ENCODE results near the gene PPP4R4.

PPP4R4 gene, protein sequence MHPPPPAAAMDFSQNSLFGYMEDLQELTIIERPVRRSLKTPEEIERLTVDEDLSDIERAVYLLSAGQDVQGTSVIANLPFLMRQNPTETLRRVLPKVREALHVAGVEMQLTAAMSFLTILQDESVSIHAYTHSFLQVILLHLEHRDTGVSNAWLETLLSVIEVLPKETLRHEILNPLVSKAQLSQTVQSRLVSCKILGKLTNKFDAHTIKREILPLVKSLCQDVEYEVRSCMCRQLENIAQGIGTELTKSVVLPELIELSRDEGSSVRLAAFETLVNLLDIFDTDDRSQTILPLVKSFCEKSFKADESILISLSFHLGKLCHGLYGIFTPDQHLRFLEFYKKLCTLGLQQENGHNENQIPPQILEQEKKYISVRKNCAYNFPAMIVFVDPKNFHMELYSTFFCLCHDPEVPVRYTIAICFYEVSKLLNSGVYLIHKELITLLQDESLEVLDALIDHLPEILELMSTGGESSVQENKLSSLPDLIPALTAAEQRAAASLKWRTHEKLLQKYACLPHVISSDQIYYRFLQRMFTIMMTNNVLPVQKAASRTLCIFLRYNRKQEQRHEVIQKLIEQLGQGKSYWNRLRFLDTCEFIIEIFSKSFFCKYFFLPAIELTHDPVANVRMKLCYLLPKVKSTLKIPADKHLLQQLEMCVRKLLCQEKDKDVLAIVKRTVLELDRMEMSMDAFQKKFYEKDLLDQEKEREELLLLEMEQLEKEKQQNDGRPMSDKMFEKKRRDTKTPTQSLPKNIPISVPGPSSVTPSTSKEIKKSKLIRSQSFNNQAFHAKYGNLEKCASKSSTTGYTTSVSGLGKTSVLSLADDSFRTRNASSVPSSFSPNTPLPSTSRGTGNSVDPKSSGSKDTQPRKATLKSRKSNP

DNA sequence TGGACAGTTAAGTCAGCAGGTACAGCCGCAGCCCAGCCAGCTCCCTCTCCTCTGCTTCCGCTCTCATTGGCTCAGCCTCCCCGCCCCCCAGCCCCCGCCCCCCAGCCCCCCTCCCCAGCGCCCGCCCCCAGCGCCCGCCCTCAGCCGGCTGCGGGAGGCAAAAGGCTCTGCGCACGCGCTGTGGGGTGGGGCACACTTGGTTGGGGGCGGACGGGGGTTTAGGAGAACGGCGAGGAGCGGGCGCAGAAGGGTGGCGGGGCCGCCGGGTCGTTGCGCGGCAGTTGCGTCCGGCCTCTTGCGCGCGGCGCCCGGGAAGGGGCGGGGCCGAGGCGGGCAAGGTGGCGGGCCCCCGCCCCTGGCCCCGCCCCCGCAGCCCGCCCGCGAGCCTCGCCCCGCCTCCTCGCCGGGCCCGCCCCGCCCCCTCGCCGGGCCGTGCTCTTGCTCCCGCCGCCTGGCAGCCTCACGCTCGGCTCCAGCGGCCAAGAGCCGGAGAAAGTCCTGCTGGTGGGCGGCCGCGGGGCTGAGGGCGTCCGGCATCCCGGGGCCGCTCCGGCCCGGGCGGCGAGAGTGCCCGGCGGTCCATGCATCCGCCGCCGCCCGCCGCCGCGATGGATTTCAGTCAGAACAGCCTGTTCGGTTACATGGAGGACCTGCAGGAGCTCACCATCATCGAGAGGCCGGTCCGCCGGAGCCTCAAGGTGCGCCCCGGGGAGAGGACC is at the start of gene PPP4R4:
PPP4R4 (plus strand) TSS at position 438 of the 719 bp plus-strand sequence; CDS start at position 582, 144 bp downstream.
- DNase-seq = peak; percentile 92

DNA sequence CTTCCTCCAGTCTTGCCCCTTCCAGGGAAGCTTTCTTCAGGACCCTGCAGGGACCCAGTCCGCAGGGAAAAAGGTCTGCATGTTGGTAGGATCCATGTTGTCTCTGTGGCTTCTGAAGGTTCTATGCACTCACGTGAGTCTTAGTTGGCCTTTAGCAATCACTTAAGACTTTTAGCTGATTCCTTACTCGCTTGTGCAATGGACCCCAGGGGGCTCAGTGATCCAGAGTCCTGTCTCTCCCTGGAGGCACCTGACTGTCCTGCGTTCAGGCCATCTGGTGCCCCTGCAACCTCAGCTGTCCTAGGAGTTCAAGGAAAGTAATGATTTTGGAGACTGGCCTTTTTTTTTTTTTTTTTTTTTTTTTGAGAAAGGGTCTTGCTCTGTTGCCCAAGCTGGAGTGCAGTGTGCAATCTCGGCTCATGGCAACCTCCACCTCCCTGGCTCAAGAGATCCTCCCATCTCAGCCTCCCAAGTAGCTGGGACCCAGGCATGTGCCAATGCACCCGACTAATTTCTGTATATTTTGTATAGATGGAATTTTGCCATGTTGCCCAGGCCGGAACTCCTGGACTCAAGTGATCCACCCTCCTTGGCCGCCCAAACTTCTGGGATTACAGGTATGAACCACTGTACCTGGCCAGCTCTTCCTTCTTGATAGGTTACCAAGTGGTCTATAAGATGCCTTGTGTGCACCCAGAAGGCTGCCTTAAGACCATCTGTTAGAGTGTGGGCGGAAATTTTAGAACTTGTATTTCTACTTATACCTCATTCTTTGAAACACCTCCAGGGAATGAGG is 49.3 kb upstream of the PPP4R4 start:
- no peak for DNase-seq

DNA sequence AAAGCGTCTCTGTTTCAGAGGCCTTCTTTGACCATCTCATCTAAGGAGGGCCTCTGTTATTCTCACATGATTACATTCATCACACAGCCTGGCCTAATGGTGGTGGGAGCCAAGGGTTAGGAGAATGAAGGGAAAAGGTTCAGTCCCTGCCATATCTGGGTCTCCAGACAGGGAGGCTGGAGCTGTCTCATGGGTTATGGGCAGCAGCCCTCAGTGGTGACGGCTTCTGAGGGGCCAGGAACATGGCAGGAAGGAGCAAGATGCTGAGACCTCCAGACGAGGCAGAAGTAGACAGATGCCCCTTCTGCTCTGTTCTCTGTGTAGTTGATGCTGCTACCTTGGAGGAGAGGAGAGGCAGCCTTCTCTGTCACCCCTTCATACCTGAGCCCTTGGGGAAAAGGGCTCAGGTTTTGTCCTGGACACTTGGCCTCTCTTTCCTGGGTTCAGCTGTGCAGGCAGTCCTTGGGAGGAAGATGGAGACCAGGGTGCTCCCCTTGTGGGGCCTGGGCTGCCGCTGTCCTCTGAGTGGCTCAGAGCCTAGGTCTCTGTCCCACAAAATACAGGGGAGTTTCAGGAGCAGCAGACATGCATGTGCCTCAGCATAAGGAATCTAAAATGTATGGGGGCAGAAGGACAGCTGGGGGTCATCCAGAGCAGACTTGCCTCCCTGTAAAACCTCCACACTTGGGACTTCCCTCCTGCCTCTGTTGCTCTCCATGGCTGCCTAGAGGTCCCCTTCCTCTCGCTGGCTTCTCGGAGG is 48.3 kb upstream of the PPP4R4 start:
- no peak for DNase-seq

DNA sequence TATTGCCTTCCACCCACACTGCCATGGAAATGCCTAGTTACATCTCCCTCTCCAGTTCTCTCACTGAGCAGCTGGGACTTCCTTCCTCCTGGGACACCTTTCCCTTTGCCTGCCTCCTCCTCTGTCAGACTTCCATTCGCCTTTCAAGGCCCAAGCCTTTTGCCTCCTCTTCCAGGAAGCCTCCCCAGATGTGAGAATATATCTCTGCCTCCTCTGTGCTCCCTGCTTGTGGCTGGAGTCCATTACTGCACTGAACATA is 47.8 kb upstream of the PPP4R4 start:
- DNase-seq = no peak

DNA sequence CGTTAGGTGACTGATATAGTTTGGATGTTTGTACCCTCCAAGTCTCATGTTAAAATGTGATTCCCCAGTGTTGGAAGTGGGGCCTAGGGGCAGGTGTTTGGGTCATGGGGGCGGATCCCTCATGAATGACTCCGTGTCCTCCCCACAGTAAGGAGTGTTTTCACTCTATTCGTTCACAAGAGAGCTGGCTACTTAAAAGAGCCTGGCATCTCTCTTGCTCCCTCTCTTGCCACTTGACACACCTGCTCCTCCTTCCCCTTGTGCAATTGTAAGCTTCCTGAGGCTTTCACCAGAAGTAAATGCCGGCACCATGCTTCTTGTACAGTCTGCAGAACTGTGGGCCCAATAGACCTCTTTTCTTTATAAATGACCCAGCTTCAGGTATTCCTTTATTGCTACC is 47.3 kb upstream of the PPP4R4 start:
- DNase-seq = no peak

DNA sequence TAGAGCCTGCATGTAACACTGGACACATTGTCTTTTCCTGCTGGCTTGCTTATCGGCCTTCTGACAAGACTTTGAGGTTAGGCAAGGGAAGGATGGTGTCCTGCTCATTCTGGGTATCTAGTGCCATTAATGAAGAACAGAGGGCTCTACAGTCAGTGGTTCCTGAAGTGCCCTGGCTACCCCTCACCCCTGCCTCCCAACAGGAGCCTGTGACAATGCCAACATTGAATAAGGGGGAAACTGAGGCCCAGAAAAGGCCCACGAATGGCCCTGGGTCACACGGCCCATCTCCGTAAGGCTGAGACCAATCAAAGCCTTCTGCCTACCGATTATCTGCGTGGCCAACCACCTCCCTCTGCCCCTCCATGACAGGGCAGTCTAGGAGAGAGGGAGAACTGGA is 46.8 kb upstream of the PPP4R4 start:
- no peak for DNase-seq

DNA sequence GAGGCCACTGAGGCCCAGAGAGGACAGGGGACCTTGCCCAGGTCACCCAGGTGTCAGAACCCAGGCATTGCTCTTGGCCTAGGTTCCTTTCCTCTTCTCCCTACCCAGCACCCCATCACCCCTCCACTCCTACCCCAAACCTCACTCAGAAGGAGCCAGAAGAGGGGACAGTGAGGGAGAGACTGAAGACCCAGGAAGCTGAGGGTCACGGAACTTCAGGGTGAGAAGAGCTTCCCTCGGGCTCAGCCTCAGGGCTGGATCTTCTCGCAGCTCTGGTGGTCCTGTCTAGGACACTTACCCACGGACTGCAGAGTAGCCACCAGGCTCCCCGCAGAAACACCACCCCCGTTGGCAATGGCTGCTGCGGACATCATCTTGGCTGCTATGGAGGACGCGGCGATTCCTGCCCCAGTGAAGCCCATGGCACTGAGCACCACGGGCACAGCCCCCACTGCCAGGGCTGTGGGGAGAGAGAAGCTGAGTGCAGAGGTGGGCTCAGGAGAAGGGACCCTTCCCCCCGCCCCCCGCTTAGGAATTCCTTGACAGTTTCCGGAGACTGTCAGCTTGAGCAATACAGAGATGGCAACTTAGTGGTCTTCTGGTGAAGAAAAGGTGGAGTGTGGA is 45.8 kb upstream of the PPP4R4 start:
- DNase-seq = no peak

DNA sequence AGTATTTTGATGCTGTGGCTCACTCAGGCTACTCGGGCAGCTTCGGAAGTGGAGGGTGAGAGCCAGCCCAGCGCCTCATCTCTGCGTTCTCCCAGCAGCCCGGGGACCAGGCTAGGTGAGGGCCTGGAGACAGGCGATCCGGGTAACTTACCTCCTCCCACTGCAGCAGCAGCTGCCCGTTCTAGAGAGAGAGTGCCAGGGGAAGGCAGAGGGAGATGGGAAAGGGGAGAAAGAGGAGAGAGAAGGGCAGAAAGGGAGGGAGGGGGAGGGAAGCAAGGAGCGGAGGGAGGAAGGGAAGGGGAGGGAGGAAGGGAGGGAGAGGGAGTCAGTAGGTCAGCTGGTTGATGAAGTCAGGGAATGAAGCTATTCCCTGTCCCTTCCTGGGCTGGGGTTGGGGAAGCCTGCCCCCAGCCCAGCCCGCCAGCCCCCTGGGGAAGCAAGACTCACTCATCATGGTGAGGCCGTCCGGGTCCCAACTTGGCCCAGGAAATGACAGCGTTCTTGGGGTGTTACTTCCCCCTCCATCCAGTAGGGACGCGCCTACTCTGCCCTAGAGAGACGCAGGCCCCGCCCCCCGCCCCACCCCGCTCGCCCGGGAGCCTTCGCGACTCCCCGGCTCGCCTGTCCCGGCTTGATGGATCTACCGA is 44.9 kb upstream of the PPP4R4 start, which contains the start of gene IFI27L2:
IFI27L2 (minus strand) TSS at position 494 of the 647 bp plus-strand sequence; CDS start at position 454, 40 bp downstream.
- peak; percentile 83 for DNase-seq

DNA sequence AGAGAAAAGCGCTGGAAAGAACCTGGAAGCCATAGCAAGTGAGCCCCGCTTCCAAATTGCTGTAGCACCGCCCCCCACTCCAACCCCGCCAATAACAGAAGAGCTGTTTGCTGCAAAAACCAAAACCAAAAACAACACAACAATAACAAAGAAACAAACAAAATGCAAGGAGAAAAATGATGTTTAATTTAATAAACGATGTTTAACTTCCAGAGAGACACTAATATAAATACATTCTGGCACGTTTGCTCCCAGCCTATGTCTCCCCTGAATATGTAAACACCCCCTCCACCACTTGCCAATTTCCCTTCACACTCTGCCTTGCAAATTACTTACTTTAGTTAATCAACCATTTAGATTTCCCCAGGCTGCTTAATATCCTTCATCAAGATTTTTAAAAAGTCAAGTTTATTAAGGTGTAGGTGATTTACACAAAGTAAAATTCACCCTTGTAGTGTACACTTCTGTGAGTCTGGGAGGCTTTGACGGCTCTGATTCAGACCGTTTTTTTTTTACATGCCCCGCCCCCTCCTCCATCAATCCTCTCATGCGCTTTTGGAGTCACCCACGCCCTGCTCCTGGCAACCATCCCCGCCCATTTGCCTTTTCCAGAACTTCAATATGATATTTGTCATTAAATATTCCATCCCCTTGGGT is 44.2 kb upstream of the PPP4R4 start:
- DNase-seq = peak; percentile 61

DNA sequence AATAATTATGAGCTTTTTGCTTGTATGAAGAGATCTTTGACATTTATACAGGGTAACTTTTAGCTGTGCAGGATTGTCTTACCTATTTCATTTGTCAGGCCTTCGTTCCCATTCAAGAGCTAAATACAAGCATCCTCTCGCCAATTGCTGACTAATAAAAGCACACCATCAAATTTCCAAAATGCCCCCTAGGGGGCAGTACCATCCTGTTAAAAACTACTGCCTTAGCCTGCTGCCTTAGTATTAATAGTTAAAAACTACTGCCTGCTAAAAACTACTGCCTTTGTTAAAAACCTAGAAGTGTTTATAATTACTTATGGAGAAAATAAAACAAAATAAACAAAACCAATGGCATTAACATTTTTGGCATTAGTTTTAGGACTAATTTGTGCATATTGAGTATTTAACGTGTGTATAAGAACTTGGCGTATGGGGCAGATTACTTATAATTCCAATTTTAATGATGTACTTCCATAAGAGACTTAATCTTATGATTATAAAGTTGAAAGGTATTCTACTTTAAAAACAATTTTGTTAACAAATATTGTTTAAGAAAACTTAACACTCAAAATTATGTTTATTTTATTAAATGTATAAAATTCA is 41.7 kb upstream of the PPP4R4 start:
- peak; percentile 75 for DNase-seq

DNA sequence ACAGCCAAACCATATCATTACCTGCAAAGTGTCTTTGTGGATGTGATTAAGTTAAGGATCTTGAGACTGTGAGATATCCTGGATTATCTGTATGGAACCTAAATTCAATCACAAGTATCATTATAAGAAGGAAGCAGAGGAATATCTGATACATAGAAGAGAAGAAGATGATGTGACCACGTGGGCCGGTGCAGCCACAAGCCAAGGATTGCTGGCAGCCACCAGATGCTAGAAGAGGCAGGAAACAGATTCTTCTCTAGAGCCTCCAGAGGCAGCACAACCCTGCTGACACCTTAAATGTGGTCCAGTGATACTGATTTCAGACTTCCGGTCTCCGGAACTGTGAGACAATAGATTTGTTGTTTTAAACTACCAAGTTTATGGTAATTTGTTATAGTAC is 38.6 kb upstream of the PPP4R4 start:
- DNase-seq = no peak

DNA sequence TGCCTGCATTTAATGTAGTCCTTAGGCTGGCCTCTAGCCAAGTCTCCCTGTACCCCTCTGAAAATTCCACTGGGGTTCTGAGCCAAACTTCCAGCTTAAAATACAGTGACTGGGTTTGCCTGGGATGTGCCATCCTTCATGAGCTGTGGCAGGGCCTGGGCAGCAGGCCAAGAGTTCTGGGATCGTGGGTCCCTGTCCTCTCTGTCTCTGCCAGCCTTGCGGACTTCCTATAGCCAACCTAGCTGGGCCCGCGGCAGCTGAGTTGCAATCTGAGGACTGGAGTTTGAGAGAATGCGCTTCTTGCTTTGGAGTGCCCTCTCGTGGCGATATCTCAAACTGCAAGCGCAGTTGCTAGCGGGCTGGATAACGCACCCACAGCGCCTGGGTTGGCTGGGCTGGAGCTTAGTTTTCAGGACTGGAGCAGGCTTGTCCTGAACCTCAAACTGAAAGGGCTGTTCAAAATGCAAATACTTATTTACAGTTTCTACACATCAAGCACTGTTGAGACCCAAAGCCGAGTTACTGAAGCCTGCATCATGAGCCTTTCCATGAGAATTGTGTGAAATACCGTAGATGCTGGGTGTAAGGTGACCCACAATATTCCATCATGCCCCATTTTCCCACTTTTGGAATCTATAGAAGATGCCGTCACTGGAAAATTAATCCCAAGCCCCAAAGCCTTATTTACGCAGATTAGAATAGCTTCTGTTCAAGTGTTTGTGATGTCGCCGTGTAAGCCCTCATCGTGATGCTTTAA is 37.4 kb upstream of the PPP4R4 start:
- DNase-seq = peak; percentile 89

DNA sequence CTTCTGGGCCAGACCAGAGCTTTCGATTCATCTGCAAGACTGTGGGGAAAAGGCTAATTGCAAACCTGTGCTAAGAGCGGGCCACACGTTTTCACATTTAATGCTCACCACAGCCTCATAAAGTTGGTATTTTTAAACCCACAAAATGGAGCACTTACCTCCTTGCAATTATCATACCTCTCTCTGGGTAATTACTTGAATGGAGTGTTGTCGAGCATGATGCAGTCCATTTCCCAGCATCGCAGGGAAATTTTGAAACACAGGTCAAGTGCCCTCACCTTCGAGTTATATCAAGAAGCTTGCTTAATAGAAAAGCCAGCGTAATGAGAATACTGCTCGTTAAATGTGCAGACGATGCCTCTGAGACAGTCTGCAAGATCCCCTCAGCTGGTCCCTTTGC is 35.9 kb upstream of the PPP4R4 start:
- DNase-seq = no peak

DNA sequence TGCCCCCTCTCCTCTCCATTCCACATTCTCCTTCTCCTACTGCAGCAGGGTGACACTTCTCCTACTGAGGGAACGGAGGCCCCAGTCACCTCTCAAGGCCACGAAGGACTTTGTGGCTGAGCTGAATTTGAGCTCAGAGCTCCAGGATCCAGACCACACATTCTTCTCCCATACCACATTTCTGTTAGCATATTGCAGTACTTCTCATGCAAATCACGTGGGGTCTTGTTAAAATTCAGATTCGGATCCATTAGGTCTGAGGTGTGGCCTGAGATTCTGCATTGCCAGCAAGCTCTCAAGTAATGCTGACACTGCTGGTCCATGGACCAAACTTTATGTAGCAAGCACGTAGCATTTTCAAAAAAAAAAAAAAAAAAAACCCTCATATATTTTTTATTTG is 35.1 kb upstream of the PPP4R4 start:
- DNase-seq = no peak

DNA sequence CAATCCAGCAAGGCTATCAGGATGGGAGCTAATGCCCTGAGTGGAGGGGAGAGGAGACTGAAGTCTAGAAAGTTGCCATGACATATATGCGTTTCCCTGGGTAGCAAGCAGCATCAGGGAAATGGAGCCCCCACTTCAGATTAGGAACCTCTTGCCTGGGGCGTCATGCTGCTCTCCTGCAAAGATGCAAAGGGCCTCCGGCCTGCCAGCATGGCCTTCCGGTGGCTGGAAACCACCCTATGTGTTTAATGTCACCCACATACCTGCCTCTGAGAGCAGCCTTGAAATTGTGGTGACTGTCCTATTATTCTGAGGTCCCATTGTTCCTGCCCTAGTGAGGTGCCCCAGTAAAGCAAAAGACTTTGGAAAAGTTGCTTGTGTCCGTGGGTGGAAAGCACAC is 34.7 kb upstream of the PPP4R4 start:
- no peak for DNase-seq

DNA sequence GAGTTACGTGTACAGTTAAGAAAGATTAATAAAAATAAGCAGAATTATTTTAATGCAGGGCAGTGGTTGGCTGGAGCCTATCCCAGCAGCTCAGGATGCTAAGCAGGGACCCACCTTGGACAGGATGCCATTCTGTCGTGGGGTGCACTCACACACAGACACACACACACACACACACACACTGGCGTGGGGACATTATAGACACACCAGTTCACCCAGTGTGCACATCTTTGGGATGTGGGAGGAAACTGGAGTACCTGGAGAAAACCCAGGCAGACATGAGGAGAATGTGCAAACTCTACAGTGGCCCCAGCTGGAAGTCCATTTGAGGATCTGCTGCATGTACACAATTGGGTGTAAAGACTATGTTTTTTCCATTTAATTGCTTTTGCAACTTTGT is 31.9 kb upstream of the PPP4R4 start:
- no peak for DNase-seq

DNA sequence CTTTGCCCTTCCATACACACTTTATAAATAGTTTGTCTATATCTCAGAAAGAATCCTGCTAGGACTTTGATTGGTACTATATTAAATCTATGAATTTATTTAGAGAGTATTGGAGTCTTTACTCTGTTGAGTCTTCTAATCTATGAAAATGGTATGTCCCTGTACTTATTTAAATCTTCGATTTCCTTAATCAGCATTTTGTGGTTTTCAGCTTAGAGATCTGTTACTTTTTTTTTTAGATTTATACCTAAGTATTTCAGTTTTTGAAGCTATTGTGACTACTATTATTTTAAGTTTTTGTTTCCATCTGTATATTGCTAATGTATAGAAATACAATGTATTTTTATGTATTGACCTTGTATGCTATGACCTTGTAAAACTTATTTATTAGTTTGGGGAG is 31.3 kb upstream of the PPP4R4 start:
- no peak for DNase-seq

DNA sequence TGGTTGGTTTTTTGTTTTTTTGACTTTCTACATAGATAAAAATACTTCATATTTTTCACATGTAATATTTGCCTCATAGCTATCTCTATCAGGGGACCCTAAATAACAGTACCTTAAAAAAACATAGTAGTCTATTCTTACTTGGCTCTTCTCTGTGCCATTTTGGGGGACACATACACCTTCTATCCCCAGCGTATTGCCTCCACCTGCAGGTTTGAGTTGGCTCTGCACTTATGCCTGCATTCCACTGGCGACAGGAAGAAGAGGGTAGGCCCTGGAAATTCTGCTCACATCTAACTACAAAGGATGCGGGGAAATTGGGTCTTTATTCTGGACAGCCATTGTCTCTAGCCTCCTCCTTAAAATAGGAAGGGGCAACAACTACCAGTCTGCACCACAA is 30.9 kb upstream of the PPP4R4 start:
- DNase-seq = no peak

DNA sequence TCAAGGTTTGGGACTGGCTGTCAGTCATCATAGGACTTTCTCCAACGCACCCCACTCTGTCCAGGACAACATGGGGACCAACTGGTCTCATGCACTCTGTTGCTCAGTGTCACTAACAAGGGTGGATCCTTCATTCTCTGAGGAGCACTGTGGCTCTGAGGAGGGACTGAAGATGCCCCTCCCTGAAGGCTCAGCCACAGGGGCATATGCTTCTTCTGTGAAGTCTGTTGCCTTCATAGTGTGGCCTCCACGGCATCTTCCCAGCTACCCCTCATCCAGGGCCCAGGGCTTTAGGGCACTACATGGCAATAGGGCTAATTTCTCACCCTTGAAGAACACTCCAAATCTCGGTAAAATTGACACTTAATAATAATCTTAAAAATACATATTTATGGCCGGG is 30.4 kb upstream of the PPP4R4 start:
- DNase-seq = no peak
